Measurements from ENCODE around the gene PIGN.
"Not testable (repeated sequence)": the region's sequence is repeated elsewhere in the genome, so short reads cannot be mapped to it uniquely, and the experiment has no call there.

The PIGN gene

GRCh38 chr18:62179213-62179612 is 7.6 kb downstream of the PIGN start:
- no peak for DNase-seq

DNA sequence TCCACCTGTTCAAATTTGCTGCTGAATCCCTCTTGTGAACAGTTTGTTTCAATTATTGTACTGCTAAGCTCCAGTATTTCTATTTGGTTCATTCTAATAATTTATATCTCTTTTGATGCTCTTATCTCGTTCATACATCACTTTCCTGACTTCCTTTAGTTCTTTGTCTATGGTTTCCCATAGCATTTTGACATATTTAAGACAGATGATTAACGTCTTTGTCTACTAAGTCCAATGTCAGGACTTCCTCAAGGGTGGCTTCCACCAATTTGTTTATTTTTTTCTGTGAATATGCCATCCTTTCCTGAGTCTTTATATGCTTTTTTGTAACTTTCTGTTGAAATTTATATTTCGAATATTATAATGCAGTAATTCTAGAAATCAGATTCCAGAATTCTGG is 9.6 kb downstream of the PIGN start:
- no peak for DNase-seq

GRCh38 chr18:62175521-62175920 is 11.3 kb downstream of the PIGN start:
- DNase-seq: no peak

DNA sequence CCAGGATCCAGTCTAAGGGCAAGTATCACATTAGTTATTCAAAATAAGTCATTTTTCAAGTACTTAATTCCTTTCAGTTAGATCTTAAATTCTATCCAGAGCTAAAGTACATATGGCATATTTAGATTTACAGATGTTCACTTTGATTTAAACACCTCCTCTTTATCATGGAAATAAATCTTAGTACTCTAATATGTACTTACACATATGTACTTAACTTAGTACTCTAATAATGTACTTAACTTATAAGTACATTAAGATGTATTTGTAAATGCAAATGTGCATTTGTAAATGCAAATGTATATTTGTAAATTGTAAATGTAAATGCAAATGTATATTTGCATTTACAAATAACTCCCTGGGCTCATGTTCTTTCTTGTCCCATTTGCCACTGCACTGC is 14.6 kb downstream of the PIGN start:
- no peak for DNase-seq

- DNase-seq: peak; percentile 20
Observed at GRCh38 chr18:62170857-62171256, 16.0 kb downstream of the PIGN start.

DNA sequence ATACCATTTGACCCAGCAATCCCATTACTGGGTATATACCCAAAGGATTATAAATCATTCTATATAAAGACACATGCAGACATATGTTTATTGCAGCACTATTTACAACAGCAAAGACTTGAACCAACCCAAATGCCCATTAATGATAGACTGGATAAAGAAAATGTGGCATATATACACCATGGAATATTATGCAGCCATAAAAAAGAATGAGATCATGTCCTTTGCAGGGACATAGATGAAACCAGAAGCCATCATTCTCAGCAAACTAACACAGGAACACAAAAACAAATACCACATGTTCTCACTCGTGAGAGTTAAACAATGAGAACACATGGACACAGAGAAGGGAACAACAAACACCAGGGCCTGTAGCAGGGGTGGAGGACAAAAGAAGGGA is 20.3 kb downstream of the PIGN start:
- DNase-seq: not testable (repeated sequence)

GRCh38 chr18:62165583-62165982 is 21.3 kb downstream of the PIGN start:
- no peak for DNase-seq

- peak; percentile 16 for DNase-seq
Observed at GRCh38 chr18:62164855-62165487, 21.9 kb downstream of the PIGN start.

- DNase-seq: no peak
Observed at GRCh38 chr18:62164310-62164709, 22.5 kb downstream of the PIGN start.

DNA sequence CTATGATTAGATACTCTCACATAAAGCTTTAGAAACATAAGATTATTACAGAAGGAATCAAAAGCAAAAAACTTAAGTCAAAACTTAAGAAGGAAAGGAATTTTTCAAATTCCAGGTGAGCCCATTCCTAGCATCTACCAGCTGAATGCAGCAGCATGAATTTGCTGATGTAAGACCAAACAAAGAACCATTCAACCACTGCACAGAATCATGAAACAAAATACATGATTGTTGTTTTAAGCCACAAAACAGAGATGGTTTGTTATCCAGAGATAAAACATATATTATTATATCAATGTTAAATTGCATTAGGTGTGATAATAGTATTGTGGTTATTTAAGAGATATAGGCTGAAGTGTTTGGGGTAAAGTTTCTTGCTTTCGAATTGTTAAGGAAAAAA is 29.0 kb downstream of the PIGN start:
- DNase-seq: no peak

DNA sequence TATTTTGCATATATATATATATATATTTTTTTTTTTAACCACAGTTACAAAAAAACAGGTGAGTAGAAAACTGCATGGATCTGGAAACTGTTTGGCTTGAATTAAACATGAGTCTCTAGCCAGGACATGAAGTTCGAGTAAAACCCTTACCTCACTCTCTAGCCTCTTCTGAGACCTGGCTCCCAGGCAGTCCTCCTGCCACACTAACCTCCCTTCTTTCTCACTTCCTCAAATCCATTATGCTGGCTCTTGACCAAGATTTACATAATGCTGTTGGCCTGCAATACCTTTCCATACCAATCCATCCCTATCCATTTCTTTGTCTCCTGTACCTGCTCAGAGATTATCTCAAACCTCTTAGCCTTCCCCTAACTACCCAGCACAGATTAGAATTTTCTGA is 34.0 kb downstream of the PIGN start:
- peak; percentile 6 for DNase-seq

DNA sequence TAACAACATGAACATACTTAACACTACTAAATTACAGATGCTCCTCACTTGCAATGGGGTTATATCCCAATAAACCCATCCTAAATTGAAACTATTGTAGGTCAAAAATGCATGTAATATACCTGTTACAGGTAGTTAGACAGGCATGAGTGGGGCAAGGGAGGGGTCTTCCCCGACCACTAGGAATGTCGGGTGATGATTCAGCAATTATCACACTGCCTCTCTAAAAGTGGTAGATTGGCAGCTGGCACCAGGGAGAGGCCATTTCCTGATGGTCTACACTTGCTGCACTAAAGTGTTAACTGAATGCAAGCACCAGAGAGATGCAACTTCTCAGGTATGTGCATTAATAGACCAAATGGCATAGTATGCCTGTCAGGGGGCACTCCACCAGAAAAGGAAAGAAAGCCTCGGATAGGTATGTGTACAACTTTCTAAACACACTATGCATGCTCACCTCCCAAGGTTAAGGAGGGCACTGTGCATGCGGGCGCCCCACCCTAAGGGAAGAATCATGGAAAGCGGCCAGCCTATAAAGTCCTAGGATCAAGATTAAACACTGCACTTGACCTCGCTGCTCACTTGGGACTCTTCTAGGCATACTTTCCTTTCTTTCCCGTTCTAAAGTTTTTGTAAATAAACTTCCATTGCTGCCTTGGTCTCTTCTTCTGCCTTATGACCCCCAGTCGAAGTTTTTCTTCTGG is 35.6 kb downstream of the PIGN start:
- DNase-seq: no peak

- DNase-seq: no peak
Observed at GRCh38 chr18:62144338-62144737, 42.5 kb downstream of the PIGN start.

GRCh38 chr18:62140259-62140658 is 46.6 kb downstream of the PIGN start:
- DNase-seq: no peak

- no peak for DNase-seq
Observed at GRCh38 chr18:62138461-62139235, 48.2 kb downstream of the PIGN start.

DNA sequence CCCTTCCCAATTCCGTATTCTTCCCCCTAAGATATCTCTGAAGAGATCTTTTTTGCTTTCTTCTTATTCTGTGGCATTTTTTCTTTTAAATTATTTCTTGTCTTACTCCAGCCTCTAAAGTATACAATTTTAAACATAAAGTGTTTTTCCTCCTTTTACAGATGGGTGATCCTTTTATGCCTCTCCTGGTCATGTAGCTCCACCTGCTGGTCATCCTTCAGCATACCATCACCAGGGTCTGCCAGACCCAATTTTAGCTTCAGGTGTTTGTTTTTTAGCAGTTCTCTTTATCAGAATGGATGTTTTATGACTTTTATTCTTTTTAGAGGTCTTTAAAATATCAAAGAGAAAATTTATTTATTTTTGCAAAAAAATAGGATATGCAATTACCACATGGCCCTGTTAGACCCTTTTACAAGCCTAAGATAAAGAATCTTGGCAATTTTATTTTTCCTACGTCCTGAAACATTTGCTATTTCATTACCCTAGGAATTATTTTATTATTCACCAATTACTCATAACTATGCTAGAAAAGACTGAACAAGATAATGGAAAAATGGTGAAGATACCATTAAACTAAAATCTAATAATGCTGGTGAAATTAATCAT is 55.5 kb downstream of the PIGN start:
- peak; percentile 85 for DNase-seq

GRCh38 chr18:62128157-62128556 is 58.7 kb downstream of the PIGN start:
- DNase-seq: peak; percentile 7

DNA sequence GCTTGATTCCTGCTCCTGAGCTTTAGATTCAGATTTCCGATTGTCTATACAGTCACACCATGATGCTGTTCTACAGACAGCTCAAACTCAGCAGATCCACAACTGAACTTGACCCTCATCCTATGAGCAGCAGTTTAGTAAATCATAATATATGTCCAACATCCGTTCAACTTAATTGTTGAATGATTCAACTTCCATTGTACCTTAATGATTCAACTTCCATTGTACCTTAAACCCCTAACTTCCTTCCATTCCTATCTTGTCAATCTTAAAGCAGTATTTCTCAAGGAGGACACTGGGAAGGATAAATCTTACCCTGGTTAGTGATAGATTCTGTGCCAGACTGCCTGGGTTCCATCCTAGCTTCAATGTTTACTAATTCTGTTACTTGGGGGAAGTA is 60.1 kb downstream of the PIGN start:
- DNase-seq: no peak

DNA sequence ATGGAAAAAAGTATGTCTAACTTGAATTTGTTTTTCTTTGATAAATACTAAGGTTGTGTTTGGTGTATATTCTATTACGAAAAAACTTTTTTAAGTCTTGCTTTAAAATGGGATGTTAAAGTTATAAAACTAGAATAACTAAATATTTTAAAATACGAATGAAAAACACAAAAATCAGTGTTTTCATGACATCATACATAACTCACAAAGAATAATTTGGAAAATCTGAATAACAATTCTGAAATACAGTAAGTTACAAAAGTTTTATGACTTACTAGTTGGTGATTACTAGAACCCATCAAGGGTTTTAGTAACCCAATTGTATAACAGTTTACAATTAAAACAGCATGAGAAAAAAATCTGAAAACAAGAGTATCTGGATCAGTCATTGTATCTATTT is 61.2 kb downstream of the PIGN start:
- no peak for DNase-seq

DNA sequence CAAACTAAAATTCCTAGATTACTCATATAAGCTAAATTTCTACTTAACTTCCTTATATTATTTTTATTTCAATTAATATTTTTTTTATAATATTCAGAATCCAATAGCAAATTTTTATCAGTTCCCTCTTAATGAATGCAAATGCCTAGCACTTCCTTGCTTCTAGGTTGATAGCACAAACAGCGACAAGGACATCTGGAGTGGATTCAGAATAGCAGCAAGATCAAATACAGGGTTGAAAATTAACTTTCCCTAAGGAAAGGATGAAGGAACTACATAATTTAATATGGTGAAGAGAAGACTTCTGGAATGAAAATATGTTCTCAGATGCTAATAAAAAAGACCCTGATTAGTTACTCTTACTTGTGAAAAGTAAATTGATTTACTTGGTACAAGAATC is 64.5 kb downstream of the PIGN start:
- no peak for DNase-seq

DNA sequence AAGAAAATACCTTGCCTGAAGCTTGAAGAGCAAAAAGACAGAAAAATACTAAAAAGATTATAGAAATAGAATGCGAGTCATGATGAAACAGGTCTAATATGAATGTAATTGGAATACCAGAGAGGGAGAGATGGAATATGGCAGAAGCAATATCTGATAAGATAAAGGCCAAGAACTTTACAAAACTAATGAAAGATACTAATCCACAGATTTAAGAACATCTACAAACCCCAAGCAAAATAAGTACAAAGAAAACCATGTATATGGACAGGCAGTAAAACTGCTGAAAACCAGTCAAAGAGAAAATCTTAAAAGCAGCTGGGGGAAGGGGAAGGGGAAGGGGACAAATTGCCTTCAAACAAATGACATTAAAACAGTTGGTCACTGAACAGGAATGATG is 67.0 kb downstream of the PIGN start:
- no peak for DNase-seq

GRCh38 chr18:62118328-62118727 is 68.5 kb downstream of the PIGN start:
- no peak for DNase-seq

- no peak for DNase-seq
Observed at GRCh38 chr18:62109676-62110075, 77.2 kb downstream of the PIGN start.

- DNase-seq: no peak
Observed at GRCh38 chr18:62107881-62108280, 79.0 kb downstream of the PIGN start.
